IPS-NIHi7 (cell line): ENCODE results near the gene XPC.
"Not testable (repeated sequence)": the region's sequence is repeated elsewhere in the genome, so short reads cannot be mapped to it uniquely, and the experiment has no call there.

Experiments used
- DNase-seq: peaks from one replicate; pipeline ENCODE4 v3.0.0; 2012; ENCODE audit warnings: mixed read lengths; ENCODE audit errors: extremely low spot score

XPC gene

GRCh38 chr3:14178247-14179113 is at the start of gene XPC, which contains the start of gene LSM3:
XPC (minus strand) TSS chr3:14178601; CDS start chr3:14178568, 33 bp downstream.
LSM3 (plus strand) TSS chr3:14178817; CDS start chr3:14178861, 44 bp downstream.
- DNase-seq: peak; percentile 95

GRCh38 chr3:14227856-14228255 is 49.5 kb upstream of the XPC start:
- DNase-seq: no peak

- not testable (repeated sequence) for DNase-seq
Observed at GRCh38 chr3:14226351-14226750, 48.0 kb upstream of the XPC start.

- DNase-seq: no peak
Observed at GRCh38 chr3:14225421-14225820, 47.0 kb upstream of the XPC start.

GRCh38 chr3:14224895-14225294 is 46.5 kb upstream of the XPC start:
- DNase-seq: peak; percentile 1

- DNase-seq: peak; percentile 1
Observed at GRCh38 chr3:14223595-14223994, 45.2 kb upstream of the XPC start.

- DNase-seq: no peak
Observed at GRCh38 chr3:14222900-14223594, 44.6 kb upstream of the XPC start.

GRCh38 chr3:14222457-14222856 is 44.1 kb upstream of the XPC start:
- no peak for DNase-seq

GRCh38 chr3:14221902-14222301 is 43.5 kb upstream of the XPC start:
- no peak for DNase-seq

GRCh38 chr3:14220933-14221332 is 42.5 kb upstream of the XPC start:
- DNase-seq: no peak

GRCh38 chr3:14218355-14218754 is 40.0 kb upstream of the XPC start:
- no peak for DNase-seq

- DNase-seq: peak; percentile 90
Observed at GRCh38 chr3:14216257-14217048, 38.1 kb upstream of the XPC start.

- no peak for DNase-seq
Observed at GRCh38 chr3:14214764-14215163, 36.4 kb upstream of the XPC start.

GRCh38 chr3:14213066-14213774 is 34.8 kb upstream of the XPC start:
- DNase-seq: no peak

- no peak for DNase-seq
Observed at GRCh38 chr3:14212032-14212431, 33.6 kb upstream of the XPC start.

GRCh38 chr3:14211621-14212020 is 33.2 kb upstream of the XPC start:
- no peak for DNase-seq

GRCh38 chr3:14210843-14211594 is 32.6 kb upstream of the XPC start:
- no peak for DNase-seq

GRCh38 chr3:14210290-14210688 is 31.9 kb upstream of the XPC start:
- DNase-seq: no peak

- DNase-seq: no peak
Observed at GRCh38 chr3:14209581-14210289, 31.3 kb upstream of the XPC start.

GRCh38 chr3:14208977-14209394 is 30.6 kb upstream of the XPC start:
- DNase-seq: no peak
